NCI-H526 (cell line): ENCODE data around the gene TEKT2.

Source experiments
- DNase-seq, 2 experiments: peaks; one replicate each; lab custom pipeline; 2025; lab: John Stamatoyannopoulos, UW

Gene TEKT2, protein sequence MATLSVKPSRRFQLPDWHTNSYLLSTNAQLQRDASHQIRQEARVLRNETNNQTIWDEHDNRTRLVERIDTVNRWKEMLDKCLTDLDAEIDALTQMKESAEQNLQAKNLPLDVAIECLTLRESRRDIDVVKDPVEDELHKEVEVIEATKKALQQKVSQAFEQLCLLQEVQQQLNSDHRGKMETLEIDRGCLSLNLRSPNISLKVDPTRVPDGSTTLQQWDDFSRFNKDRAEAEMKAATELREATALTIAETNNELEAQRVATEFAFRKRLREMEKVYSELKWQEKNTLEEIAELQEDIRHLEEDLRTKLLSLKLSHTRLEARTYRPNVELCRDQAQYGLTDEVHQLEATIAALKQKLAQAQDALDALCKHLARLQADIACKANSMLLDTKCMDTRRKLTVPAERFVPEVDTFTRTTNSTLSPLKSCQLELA

DNA sequence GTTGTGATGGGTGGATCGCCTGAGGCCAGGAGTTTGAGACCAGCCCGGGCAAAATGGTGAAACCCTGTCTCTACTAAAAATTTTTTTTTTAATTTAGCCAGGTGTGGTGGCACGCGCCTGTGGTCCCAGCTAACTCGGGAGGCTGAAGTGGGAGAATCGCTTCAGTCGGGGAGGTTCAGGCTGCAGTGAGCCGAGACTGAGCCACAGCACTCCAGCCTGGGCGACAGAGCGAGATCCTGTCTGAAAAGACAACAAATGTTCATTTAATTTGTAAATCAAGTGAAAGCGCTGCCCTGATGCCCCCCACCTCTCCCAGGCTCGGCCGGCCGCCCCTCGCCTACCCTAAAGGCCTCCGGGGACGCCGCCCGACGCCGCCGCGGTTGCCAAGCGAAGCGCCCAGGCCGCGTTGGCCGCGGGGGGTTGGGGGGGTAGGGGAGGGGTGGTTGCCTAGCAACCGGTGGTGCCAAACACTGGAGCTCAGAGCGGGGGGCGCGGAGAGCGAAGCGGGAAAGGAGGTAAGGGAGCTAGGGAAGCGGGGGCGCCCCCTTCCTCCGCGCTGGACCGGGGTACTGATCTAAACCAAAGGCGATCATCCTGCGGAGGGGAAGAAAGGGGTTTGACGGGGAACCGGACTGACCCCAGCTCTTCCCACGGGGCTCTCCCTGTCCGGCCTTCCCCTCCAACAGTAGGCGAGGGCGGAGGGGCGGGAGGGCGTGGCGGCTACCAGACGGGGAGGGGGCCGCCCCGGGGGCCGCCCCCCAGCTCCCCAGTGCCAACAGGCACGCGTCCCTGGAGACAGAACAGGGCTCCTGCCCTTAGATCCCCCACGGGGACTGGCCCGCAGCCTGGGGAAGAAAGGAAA, at the start of gene TEKT2:
Gene TEKT2 (plus strand): TSS at position 460 of the 862 bp plus-strand sequence. CDS start 828 bp downstream, outside the sequence.
- peak; percentile 79 to 95 for DNase-seq

DNA sequence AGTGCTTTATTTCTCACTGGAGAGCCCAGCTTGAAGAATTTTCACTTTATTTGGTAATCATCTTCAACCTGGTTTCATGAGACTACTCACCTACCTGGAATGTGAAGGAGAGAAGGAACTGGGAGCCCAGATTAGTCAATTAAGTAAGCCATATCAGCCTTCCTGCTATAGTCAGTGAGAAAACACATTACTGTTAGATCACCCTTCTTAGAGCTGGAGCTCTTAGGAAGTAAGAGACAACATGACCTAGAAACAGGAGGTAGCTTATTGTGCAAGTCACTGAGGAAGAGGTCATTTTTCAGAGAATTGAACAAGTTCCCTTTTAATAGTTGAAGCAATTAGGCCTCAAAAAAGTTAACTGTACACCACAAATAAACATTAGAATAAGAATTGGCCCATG, 49.2 kb upstream of the TEKT2 start:
- no peak for DNase-seq

DNA sequence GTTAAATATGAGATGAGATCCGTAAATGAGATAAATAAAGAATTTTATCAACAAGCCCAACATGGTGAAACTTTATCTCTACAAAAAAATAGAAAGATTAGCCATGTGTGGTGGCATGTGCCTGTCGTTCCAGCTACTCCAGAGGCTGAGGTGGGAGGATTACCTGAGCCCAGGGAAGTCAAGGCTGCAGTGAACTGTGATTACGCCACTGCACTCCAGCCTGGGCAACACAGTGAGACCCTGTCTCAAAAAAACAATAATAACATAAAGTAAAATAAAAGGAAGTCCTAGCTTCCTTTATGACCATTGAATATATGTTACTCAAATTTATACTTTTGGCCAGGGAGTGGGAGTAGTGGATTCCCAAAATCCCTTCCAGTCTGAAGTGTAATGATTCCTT, 48.7 kb upstream of the TEKT2 start:
- DNase-seq, result no peak

DNA sequence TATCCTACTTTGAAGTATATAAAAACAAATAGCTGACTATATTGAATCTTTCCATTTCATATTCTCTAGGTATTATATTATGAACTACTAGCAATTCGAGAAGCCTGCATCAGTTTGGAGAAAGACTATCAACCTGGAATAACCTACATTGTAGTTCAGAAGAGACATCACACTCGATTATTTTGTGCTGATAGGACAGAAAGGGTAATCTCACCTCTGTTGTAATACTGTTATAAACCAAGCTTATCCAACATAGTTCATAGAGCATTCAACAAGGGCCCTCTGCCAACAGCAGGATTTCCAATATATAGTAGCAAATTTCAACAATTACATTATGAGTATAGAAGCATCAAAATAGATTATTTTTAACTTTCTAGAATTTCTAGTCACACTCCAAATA, 43.7 kb upstream of the TEKT2 start:
- no peak for DNase-seq

DNA sequence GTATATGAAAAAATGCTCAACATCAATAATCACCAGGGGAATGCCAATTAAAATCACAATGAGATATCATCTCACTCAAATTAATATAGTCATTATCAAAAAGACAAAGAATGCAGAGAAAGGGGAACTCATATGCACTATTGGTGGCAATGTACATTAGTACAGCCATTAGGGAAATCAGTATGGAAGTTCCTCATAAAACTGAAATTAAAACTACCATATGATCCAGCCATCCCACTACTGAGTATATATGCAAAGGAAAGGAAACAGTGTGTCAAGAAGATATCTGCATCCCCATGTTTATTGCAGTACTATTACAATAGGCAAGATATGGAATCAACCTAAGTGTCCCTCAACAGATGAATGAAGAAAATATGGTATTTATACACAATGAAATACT, 32.1 kb upstream of the TEKT2 start:
- no peak for DNase-seq

DNA sequence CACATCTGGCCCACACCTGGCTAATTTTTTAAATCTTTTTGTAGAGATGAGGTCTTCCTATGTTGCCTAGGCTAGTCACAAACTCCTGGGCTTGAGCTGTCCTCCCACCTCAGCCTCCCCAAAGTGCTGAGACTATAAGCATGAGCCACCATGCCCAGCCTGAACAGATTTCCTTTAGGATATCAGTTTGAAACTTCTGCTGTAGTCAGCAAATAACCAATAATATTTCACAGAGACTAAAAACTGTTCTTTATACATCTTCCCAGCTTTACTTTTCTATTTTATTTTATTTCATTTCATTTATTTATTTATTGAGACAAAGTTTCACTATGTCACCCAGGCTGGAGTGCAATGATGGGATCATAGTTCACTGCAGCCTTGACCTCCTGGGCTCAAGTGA, 29.9 kb upstream of the TEKT2 start:
- no peak for DNase-seq

DNA sequence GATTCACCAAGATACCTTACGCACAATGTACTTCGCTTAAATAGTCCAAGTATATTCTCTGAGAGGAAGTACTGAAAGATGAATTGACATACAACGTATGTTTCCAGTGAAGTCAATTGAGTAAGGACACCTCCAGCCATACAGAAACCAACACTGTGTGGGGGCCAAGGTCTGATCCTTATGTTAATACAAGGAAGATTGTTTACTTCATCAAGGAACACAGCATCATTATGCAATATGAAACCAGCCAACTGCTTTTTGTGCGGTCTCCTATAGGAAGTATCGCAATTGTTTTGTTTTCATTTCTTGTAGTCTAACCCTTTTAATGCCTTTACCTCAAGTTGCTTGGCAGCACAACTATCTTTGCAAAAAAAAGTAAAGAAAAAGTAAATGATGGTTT, 28.2 kb upstream of the TEKT2 start:
- DNase-seq, result no peak

DNA sequence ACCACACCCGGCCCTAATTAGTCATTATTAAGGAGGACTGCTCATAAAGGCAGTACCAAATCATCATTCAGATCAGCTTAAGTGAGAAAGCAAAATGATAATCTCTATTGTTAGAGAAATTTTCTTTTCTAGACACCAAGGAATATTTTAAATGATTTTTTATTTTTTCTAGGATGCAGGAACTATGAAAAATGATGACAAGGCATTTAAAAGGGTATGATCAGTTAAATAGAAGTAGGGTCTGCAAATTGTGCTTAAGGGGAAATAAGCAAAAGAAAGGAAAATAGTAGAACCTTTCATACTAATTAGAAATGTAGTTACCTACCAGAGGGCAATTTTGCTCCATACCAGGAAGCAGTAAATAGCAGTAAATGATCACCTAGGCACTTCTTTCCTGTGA, 21.6 kb upstream of the TEKT2 start:
- DNase-seq, result no peak

DNA sequence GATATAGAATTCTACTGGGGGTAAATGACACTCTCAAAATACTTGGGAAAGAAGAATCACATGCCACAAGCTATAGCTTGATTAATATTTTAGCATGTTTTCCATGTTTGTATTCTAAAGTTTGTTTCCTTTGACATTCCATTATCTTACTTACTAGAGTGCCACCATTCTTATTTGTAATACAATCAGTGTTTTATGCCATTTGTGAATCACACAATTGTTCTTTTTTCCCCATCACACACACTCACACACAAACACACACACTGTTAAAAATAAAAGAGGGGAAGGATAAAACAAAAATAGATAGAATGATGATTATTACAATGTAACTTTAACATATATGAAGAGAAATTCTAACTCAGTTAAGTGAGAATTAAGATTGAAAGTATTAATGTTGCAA, 16.0 kb upstream of the TEKT2 start:
- no peak for DNase-seq

DNA sequence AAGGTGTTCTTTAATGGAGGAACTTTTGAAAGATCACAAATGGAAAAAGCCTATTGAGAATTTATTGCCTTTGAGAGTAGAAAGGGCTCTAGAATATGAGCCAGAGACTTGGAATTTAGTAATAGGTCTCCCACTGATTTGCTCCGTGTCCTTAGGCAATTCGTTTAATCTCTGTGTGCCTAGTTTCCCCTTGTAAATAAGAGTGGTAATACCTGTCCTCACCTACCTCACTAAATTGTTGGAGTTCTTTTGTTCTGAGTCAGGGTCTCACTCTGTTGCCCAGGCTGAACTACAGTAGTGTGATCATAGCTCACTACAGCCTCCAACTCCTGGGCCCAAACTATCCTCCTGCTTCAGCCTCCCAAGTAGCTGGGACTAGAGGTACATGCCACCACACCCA, 15.0 kb upstream of the TEKT2 start:
- DNase-seq, result no peak

DNA sequence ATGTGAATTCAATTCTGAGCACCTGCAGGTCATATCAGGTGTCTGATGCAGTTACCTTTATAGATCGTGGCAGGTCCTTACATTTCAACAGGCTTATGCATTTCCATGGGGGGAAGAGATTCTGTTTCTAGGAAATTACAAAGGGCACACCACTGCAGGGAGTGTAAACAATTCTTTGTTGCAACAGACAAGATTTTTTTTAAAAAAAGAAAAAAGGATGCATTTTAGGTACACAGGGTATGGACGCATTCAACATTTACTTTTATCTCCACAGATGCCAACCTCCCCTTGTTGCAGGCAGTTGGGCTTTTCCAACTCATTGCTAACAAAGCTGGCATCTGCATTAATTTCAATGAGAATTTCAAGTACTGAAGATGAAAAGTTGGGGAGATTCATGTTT, 13.5 kb upstream of the TEKT2 start:
- DNase-seq, result peak; percentile 26 to 54

DNA sequence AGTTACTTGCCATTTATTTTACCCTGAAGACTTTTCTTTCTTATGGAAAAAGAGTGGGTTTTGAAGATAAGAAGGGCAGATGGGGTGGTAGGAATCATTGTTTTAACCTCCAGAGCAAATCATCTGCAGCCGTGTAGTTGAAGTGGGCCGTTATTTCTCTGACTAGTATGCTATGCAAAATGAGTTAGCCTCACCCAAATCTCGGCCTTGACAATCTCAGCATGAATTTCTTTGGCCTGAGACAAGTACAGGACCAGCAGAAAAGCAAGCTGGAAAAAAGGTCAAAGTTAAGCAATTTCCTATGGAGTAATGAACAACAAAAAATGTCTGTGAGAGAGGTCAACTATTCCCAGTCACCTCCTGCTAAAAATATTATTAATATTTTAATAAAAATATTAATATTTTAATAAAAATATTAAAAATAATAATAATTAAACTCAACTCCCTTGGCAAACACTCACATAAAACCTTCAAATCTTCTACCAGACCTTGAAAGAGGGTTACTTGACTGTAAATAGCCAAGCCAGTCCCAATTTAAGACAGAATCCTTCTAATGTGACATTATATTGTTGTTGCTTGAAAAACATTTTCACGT, 6.8 kb upstream of the TEKT2 start:
- no peak for DNase-seq

DNA sequence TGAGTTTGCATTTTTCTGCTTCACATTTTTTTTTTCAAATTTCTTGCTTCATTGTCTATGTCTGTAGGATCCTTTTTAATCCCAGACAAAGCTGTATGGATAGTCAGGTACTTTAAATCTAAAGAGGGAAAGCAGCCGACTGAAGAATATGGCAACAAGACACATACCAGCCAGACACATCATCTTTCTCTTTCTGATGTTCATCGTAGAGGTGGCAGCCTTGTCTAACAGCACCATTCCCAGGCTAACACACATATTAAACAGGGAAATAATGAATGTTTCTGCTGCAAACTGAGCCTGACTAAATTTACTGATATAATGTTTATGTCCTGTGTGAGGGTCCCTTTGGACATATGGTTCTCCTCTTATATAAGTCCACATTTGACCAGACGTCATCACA, 3.7 kb upstream of the TEKT2 start:
- no peak for DNase-seq

DNA sequence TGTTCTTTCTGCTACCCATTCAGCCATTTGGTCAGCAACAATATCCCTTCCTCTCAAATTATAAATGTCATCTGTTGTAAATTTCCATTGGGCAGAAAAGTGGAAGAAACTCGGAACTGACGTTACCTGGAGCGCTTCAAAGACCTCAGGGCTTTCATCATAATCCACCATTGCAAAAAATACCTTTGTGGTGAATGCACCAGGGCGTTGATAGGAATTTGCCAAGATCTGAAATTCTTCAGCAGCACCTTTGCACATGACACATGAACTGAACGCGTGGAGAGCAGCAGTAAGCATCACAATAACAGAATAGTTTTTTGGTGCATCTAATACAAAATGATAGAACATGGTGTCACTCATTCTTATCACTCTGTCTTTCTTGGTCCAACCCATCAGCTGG, 3.1 kb upstream of the TEKT2 start:
- DNase-seq, result no peak

DNA sequence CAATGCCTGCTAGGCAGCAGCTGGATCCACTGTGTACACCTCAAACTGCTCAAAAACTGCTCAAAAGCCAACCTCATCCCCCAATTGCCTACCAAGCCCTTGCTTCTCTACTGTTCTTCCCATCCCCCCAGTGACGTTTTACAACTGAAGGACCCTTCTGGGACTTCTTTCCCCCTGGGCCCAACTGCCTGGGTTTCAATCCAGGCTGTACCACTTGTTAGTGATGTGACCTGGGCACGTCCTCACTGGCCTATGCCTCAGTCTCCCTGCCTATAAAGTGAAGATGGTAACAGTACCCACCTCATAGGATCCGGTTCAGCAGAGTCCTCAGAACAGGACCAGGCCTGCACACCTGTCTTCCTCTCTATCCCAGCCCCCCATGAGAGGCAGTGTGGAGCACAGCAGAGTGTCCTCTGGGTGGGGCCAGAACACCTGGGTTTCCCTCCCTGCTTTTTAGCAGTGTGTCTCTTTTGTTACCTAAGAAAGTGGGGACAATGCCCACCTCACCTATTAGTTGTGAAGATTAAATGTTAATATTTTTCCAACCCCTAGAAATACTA, 1.9 kb upstream of the TEKT2 start:
- DNase-seq, result no peak

DNA sequence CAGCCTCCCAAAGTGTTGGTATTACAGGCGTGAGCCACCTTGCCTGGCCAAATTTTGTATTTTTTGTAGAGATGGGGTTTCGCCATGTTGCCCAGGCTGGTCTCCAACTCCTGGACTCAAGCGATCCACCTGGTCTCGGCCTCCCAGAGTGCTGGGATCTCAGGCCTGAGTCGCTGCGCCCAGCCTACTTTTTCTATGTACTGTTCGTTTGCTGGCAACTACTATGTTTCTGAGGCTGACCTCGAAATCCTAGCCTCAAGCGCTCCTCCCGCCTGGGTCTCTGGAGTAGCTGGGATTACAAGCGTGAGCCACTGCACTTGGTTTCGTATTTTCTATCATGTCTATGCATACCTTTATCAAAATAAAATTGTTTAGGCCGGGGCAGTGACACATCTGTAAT, 675 bp upstream of the TEKT2 start:
- no peak for DNase-seq

DNA sequence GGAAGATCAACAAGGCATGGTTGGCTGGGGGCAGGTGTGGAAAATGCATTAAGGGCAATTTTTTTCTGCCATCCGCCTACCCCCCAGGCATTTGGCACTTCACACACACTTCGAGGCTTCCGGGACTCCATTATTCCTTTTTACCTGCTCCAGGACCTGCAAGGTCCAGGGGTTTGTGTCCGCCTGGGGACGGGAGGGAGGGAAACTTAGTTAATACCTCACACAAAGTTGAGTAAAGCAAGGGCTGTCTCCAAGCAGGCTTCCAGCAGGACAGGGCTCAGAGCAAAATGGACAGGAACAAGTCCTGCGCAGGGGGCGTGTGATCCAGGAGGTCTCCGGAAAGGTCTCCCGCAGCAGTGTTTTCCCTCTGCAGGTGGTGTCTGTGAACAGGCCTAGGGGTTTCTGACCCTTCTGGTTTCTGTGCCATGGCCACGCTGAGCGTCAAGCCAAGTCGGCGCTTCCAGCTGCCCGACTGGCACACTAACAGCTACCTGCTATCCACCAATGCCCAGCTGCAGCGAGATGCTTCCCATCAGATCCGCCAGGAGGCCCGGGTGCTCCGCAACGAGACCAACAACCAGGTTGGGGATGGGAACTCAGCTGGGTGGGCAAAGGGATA, 712 bp downstream of the TEKT2 start:
- peak; percentile 75 to 76 for DNase-seq

DNA sequence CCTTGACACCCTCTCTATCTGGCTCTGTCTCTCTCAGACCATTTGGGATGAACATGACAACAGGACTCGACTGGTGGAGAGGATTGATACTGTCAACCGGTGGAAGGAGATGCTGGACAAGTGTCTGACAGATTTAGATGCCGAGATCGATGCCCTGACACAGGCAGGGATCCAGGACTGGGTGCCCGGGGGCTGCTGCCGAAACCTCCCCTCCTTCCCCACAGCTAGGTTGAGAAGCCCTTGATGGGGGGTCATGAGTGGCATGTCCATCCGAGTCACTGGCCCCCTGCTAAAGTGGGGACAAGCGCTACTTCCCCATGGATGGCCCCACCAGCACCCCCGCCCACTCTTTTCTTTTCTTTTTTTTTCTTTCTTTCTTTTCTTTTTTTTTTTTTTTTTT, 1.2 kb downstream of the TEKT2 start:
- no peak for DNase-seq

DNA sequence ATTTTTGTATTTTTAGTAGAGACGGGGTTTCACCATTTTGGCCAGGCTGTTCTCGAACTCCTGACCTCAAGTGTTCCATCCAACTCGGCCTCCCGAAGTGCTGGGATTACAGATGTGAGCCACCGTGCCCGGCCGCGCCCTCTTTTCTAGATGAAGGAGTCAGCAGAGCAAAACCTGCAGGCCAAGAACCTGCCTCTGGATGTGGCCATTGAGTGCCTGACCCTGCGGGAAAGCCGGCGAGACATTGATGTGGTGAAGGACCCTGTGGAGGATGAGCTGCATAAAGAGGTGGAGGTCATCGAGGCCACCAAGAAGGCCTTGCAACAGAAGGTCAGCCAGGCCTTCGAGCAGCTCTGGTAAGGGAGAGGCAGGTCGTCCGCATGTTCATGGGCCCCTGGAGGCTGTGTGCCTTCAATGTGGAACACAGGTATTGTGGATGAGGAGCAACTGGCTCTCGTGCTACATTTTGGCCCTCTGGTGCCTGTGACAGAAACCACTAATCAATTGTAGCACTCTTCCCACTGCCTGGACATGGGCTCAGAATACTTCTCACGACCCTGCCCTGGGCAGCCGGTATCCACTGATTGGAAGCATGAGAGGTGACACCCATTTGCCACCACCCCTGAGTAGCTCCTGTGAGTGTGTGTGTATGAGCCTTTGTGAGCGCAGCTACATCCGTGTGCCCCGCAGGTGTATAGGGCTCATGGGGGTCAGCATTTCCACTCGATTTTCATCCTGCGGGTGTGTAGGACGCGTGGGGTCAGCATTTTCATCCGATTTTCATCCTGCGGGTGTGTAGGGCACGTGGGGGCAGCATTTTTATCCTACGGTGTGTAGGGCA, 2.0 kb downstream of the TEKT2 start:
- no peak for DNase-seq

DNA sequence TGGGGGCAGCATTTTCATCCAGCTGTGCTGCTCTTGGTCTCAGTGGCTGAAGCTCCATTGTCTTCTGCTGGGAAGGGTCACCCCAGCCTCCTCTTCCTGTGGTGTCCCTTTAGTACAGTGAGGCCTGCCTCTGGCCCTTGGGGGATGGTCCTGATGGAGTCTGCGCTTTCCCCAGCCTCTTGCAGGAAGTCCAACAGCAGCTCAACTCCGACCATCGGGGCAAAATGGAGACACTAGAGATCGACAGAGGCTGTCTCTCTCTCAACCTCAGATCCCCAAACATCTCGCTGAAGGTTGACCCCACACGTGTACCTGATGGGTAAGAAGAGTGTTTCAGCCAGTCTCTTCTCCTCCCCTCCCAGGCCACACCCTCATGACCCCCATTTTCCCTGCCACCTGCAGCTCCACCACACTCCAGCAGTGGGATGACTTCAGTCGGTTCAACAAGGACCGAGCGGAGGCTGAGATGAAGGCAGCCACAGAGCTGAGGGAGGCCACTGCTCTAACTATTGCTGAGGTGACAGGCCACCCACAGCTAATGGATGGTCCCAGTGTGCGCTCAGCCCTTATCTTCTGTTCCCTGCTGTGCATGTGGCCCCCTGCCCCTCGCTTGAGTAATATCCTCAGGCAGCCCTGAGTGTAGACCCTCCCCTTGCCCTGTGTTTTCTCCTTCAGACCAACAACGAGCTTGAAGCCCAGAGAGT, 2.8 kb downstream of the TEKT2 start:
- DNase-seq, result no peak
